HG03280 (cell line): ENCODE measurements around the gene GRIP1.

Source experiments
- ATAC-seq: cut with Tn5 transposase; IDR thresholded peaks from one replicate; pipeline ENCODE4 v1.9.1; 2021; ENCODE audit warnings: mild to moderate bottlenecking, moderate library complexity; ENCODE audit not compliant: unreplicated experiment

The GRIP1 gene

DNA sequence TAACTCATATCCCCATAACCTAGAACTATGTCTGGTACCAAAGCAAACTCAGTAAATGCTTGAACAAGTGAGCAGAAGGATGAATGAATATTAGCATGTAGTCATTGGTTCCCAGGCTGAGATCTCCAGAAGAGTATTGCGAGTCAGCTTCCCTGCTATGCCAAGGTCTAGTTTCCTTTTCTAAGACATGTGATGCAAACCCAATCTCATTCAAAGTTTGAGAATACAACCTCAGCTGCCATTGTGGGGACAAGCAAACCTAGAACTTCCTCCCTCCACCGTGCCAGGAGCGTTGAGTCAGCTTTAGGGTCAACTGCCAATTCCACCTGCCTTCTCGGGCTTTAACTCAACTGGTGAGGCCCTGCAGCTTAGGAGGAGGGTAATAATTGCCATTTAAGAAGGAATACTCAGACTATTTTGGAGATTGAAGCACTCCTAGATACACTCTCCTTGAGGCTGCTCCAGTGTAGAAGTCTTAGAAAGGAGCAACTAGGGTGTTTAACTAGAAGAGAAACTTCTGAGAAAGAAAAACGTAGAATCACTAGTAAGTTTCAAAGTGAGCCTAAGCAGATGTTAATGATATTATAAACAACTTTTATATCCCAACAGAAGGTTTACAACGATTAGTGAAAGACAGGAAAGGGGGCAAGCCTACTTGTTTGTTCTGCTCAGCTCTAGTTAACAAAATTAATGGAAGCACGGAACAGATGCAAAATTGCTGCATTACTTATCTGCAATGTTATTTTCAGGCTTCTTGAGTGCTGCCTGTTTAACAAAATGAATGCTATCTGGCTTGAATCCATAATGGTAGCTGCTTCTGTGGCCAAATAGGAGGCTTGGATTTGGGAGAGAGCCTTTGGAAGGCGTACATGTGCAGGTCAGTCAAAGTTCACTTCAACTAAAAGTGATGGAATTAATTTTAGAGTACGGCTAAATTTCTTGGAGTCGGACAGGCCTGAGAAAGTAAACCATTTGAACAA is 279.7 kb downstream of the GRIP1 start:
- ATAC-seq: no peak

DNA sequence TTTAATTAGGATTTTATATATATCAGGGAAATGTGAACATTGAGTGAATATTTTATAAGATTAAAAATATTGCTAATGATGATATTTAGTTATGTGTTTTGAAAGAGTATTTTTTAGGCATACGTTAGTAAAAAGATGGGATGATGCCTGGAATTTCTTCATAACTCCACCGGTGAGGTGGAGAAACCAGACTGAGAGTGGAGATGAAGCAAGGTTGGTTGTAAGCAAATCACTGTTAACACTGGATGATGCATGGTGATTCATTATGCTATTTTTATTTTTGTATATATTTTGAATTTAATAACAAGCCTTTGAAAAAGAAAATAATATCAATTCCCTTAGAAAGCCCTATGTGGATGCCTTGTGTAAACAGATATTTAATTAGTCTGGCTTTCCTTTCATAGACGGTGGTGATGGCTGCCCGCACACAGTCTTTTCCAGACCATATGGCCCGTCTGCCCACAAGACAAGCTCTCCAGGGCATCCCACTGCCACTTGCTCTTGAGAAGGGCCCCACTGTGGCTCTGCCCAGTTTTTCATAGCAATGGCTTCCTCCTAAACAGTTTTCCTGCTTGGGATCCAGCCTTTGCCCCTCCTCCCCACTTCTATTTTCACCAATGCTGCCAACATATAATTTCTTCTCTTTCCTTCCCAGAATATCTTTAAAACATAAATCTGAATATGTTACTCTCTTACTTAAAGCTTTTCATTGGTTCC is 281.1 kb downstream of the GRIP1 start:
- no peak for ATAC-seq

DNA sequence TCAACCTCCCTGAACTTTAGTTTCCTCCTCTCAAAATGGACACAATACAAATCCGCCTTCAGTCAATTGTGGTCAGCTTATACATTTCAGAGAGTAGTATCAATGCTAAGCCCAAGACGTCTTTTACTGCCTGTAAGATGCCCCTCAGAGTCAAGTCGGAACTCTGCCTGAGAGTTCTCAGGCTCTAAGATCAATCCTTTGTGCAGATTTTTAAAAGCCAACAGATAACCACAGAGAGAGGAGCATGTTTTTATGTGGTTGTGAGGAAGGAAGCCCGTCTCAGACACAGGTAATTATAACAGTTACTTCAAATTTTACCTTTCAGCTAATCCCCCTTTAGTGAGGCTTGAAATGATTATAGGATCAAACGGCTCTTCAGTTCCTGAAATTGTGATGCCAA is 285.0 kb downstream of the GRIP1 start:
- ATAC-seq: no peak

GRCh38 chr12:66392266-66392915 is 286.5 kb downstream of the GRIP1 start:
- no peak for ATAC-seq

DNA sequence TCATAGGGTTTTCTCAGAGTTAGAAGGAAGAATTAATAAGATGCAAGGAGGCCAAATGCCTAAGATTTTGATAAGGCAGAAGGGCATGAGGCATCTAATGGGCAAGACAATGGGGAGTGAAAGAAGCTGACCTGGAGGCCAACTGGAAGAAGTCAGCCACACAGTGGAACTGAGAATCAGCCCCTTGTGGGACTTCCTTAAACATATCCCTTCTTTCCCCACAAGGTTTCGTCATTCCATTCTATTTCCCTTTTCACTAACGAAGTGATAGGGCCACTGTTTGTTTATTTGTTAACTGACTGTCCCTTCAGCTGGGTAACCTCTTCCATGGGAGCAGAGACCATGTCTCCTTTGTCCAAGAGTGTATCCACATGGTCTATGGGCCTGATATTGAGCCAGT is 290.4 kb downstream of the GRIP1 start:
- no peak for ATAC-seq

GRCh38 chr12:66387117-66387516 is 291.8 kb downstream of the GRIP1 start:
- no peak for ATAC-seq

GRCh38 chr12:66380769-66381535 is 297.9 kb downstream of the GRIP1 start:
- no peak for ATAC-seq

GRCh38 chr12:66379616-66380015 is 299.3 kb downstream of the GRIP1 start:
- ATAC-seq: no peak

DNA sequence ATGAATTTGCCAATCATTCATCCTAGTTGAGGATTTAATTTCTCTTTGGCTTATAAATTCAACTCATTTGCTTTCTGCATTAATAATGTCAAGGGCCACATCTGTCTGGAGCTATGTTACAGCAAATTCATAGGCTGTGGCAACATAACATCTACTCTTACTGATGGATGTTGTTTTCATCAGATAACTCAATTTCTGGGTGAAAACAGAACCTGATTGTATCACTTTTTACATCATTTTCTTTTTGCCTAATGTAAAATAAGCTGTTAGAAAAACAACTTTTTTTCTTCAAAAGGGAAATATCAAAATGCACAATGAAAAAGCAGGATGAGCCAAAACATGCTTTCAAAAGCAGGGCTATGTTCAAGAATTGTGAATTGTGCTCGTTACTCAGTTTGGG is 303.3 kb downstream of the GRIP1 start:
- ATAC-seq: no peak

GRCh38 chr12:66371982-66372381 is 306.9 kb downstream of the GRIP1 start:
- no peak for ATAC-seq

- no peak for ATAC-seq
Observed at GRCh38 chr12:66367015-66367667, 311.7 kb downstream of the GRIP1 start.

DNA sequence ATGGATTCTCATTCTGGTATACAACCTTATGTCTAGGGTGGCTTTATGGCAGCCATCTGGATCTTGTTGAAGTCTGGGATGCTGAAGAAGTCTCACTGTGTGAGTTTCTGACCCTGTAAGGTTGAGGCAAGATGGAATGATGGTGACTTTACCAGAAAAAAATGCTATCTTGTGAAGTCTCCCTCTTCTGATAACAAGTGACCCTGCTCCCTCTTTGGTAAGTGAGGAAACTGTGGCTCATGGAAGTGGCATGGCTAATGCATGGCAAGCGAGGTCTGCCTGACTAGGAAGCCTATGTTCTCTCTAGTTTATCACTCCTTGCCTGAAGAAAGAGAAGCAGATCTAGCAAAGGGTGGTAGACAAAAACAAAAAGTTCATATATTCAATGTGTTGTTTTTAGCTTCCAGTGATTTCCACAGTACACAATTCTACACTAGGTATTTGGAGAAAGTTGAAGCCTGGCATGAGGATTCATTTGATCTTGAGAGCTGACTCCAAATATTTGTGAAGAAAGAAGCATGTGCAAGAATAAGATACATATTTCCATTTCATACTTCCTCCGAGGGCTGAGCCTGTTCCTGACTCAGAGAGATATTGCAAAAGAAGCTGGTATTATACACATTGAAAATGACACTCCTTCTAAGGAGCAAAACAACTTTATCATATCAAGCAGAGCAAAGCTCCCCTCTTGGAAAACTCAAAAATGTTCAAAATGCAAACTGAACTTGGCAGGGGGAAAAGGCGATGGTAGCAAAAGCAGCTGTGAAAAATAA is 313.0 kb downstream of the GRIP1 start:
- no peak for ATAC-seq

DNA sequence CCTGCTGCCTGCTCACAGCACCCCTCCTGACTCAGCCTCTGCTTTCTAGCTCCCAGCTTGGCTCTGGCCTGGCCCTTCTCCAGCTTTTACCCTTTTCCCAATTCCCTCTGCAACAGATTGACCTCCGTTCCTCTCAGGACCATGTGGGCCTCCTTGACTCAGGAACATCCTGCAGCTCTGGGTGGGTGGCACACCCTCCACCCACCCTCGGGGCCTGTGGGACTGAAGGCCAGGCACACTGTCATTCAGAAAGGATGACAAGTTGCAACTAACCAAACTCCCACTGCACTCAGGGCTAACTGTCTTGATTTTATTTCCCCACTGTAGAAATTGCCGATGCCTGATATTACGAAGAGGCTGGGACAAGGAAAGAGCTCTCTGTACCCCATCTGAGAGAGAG is 317.2 kb downstream of the GRIP1 start:
- no peak for ATAC-seq

DNA sequence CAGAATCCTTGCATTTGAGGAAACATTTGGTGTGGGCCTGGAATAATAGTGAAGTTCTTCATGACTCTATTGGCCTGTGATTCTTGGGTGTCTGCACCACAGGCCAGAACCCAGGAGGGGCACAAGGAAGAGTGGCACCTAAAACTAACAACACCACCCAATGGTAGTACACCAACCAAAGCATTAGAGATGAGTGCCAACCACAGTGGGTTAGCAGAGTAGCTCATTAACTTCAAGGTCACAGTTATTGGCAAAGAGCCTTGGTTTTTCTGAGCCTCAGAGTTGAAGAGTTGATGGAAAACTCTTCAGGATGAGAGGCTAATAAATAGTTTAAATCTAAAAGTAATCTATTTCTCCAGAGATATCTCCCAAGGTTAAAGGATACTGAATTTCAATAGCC is 319.6 kb downstream of the GRIP1 start:
- ATAC-seq: no peak

- ATAC-seq: no peak
Observed at GRCh38 chr12:66354291-66354690, 324.6 kb downstream of the GRIP1 start.

- ATAC-seq: no peak
Observed at GRCh38 chr12:66352899-66353298, 326.0 kb downstream of the GRIP1 start.

DNA sequence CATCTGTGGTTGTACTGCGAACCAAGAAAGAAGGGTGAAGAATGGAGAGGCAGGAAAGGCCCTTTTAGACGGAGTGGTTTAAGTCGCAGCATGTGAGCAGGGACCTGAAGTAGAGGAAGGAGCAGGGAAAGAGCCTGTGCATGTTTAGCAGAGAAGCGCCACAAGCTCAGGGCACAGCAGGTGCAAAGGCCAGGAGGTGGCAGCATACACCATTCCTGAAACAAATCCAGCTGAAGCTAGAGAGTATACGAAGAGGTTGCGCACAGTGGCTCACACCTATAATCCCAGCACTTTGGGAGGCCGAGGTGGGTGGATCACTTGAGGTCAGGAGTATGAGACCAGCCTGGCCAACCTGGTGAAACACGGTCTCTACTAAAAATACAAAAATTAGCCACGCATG is 326.7 kb downstream of the GRIP1 start:
- ATAC-seq: no peak

- ATAC-seq: no peak
Observed at GRCh38 chr12:66351301-66351700, 327.6 kb downstream of the GRIP1 start.

- ATAC-seq: no peak
Observed at GRCh38 chr12:66345956-66346355, 332.9 kb downstream of the GRIP1 start.

GRCh38 chr12:66345212-66345611 is 333.7 kb downstream of the GRIP1 start:
- no peak for ATAC-seq
